NCI-H1105 treated with DMSO at 0.1 percent for 48 hours (cell line): ENCODE measurements around the gene LAMA4.
"Not testable (repeated sequence)": the region's sequence is repeated elsewhere in the genome, so short reads cannot be mapped to it uniquely, and the experiment has no call there.

Source experiments
- DNase-seq: peaks from one replicate; lab custom pipeline; 2025; lab: John Stamatoyannopoulos, UW

Gene LAMA4

DNA sequence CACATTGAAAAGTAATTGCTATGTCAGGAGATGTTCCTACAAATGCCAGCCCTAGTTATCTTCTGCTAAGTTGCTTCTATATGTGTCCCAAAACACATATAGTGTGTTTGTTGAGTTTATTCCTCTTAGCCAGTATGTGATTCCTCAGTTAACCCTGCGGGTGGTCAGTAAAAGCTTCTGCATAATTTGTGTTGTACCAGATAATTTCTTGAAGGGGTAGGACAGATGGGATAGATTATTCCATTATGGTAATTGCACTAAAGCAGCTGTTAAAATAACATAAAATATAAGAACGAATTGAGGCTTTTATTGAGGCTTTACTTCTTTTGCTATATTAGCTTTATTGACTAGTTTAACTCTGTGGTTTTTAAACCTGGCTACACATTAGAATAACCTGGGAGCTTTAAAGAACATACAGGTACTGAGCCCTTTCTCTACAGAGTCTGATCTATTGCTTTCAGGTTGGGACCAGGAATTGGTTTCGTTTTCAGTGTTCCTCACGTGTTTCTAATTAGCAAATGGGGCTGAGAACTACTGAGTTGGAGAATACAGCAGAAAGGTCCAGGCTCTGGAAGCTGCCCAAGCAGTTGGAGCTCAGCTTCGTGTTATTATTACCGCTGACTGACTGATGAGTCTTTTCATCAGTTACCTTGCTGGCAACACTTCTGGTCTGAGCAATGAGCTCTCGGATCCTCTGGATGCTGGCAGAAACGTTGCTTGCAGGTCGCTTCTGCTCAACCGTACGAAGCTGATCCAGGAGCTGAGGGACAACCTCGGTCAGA is 110.0 kb downstream of the LAMA4 start:
- no peak for DNase-seq

DNA sequence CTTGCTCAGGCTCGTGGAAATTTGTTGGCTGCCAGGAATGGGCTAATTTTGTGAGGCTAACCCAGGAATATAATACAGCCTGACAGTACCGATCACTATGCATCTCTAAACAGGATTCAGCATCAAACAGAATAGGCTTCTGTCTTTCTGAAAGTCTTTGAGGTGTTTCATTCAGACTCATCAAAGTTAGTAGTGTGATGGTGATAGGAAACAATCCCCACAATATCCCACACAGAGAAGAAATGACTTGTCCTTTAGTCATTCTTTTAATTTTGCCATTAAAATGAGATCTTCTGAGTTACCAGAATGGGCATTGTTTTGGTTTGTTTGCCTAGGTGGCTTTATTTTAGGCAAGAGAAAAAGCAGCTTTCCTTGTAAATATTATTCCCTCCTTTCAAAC is 112.7 kb downstream of the LAMA4 start:
- DNase-seq = no peak

DNA sequence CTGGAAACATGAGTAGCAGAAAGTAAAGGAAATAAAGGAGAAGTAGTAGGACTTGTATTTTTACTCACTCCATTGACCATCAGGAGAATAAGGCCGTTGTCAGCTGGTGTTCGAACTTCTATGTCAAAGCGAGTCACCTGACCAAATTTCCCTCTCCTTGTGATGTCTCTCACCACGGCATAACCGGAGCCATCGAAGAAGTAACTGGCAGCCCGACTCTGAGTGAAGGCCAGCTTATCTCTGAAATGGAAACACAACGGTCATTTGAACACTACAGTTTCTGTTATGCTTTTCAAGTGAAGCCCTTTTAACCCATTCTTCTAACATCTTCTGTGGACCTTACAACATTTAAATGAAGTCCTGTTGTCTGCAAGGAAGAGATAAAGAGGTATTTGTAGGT is 115.3 kb downstream of the LAMA4 start:
- DNase-seq = no peak

- no peak for DNase-seq
Observed at GRCh38 chr6:112130878-112131277, 123.5 kb downstream of the LAMA4 start.

DNA sequence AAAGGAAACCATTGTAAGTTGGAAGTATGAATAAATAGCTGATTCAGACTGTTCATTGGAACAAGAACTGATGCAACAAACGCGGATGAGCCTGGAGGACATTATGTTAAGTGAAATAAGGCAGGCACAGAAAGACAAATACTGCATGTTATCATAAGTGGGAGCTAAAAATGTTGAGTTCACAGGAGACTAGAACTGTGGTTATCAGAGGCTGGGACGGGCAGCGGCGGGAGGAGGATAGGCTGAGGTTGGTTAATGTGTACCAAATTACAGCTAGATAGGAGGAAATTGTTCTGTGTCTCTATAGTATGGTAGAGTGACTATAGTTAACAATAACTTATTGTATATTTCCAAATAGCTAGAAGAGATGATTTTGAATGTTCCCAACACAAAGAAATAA is 126.2 kb downstream of the LAMA4 start:
- DNase-seq = no peak

- DNase-seq = no peak
Observed at GRCh38 chr6:112123982-112124381, 130.4 kb downstream of the LAMA4 start.

- no peak for DNase-seq
Observed at GRCh38 chr6:112122756-112123155, 131.6 kb downstream of the LAMA4 start.

DNA sequence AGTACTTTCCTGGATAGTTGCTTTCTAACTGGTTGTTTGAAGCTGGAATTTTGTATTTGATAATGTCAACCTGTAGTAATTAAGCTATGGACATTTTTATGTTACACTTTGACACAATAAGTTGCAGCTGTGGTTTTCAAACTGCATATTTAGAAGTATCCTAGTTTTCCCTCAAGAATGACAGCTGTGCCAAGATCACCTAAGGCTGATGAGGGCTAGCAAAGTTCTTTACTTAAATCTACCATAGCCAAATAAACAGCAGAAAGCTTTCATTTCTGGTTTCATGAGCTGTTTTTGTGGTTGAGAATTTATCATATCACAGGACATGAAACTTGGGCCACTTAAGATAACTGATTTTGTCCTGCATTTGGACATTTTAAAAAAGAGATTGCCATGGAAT is 136.3 kb downstream of the LAMA4 start:
- DNase-seq = no peak

DNA sequence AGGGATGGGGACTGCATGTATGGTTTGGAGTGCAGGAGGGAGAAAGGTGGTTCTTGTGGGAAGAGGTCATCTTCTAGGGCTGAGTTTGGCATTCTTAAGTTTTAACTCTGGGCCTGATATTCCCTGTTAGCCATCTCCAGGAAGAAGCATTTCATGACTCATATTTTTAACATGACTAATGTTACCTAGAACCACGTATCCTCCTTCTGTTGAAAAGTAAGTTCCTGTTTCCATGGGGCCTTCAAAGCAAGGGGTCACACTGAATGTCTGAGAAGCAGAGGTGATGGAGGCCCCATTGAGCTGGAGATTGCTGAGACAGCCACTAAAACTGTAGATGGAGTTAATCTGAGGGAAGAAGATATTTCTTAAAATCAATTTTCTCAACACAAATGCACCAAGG is 136.8 kb downstream of the LAMA4 start:
- DNase-seq = no peak

- no peak for DNase-seq
Observed at GRCh38 chr6:112116221-112116620, 138.1 kb downstream of the LAMA4 start.

DNA sequence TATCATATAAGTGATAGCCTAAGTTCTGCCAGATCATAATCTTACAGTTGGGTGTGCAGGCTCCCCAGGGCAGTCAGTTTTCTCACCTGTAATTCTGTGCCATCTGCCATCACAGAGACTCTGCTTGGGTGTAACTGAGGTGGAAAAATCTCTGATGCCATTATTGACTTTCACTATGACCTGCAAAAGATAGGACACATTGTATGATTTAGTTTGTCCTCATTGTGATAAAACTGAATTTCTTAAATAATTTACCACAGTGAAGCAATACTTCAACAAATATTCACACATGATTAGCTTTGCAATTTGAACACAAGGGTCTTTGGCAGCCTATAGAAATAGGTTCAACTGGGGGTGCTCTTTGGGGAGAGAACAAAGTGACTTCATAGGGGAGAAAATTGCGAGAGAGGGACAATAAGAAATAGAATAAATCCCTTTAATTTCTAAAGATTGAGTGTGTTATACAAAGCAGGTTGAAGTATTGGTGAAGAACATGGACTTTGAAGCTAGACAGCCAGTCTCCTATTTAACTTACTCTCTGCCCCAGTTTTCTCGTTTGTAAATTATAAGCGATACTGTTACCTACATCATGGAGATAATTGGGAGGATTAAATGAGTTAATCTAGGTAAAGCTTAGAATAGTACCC is 139.7 kb downstream of the LAMA4 start:
- no peak for DNase-seq

DNA sequence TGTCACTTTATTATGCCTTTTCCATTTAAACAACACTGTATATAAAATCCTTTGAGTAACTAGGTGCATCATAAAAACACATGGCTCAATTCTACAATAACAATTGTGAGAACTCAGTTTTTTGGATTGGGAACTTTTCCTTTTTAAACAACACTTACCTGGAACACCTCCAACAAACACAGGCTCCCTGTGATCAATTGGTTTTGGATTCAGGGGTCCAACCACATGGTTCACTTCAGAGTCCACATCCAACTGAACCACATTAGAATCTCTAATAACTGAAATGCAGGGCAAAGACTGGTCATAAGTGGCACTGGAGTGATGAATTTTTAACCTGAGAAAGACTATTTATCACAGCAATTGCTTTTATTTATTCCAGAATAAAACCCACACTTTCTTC is 140.4 kb downstream of the LAMA4 start:
- no peak for DNase-seq

- DNase-seq = no peak
Observed at GRCh38 chr6:112113431-112113830, 140.9 kb downstream of the LAMA4 start.

GRCh38 chr6:112109262-112109661 is 145.1 kb downstream of the LAMA4 start:
- no peak for DNase-seq

DNA sequence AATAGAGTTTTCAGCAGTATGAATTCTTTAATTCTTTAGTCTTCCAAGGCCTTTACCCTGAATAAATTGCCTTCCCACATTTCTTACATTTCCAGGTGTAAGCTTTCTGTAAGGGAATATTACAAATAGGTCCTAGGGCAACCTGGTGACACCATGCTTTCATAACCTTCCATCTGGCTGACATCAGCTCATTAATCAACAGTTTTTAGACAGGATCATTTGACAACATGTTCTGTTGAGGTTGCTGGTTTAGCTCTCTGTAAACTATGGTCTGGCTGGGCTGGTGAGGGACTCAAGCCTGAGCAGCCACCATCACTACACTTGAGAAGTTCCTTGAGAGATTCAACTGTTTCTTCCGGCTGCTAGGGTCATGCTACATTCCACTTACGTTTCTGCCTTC is 147.8 kb downstream of the LAMA4 start:
- no peak for DNase-seq

- DNase-seq = not testable (repeated sequence)
Observed at GRCh38 chr6:112106026-112106425, 148.3 kb downstream of the LAMA4 start.

DNA sequence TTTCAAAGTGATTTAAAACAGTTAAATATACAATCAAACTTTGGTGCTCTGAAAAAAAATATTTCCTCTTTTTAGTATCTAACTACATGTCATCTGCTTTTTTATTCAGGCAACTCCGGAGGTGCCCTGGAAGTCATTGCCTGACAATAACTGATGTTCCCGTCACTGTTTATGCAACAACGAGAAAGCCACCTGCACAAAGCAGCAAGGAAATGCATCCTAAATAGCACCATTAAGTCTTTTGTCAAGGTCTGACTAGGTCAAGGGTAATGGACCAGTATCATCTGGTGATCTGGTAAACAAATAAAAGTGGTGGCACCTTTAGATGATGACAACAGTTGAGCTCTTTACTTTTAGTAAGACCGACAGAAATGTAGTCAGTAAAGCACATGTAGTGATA is 153.8 kb downstream of the LAMA4 start:
- DNase-seq = no peak

DNA sequence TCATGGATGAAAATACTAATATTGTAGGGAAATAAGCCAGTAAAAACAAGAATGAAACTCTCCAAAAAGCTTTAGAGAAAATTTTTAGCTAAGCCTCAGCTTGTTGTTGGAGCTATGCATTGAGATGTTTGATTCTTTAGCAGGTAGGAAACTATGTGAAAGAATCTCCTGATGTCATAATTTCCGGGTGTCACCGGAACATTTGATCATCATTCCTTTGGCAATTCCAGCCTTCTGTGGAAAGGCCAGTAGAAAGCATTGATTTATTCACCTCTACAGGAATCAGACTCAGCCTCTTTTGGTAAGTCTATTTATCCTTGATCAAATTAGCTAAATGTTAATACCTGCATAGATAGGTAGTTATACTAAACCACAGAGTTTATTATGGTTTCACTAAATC is 157.5 kb downstream of the LAMA4 start:
- DNase-seq = no peak

DNA sequence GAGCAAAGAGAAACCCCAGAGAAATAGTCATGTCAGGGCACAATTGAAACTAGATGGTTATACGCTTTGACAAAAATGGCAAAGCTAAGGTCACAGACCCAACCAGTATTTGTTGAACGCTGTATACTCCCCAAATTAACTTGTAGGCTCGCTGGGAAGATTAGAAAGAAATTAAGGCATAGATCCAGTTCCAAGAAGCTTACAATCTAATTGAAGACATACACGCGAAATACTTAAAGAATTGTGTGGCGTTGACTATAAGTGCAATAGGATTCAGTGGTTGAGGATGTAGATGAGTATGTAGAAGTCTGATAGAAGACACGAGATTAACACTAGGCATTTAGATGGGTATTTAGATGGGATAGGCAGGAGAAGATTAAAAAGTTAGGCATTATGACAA is 166.5 kb downstream of the LAMA4 start:
- DNase-seq = no peak

DNA sequence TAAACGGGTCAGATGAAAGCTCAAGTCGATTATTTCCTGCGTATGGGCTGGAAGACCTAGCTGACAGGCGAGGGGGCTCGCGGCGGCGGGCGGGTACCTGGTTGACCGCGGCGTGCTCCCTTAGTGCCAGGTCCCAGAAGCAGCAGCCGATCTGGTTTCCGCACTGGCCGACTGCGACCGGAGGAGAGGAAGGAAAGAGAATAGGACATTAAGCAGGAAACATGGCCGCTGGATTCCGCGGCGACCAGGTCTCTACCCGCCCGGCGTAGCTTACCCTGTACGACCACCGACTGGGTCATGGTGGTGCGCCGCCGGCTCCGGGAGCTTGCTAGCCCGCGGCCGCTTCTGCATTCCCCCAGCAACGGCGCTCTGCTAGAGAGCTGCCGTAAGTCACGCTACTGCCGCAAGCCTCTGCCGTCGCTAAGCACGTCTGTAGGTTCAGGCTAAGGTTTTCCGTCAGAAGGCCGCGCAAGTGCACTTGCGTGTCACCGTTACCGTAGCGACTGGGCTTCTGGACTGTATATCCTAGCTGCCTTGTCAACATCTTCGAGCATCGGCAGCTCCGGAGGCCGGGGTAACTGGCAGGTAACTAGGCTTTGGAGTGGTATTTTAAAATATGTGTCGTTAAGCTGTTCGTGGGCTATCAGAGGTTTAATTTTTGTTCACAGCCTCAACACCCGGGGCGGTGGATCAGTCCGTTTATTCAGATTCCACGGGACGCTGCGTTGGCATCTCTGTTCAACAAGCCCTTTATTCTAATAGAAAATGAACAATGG is 167.0 kb downstream of the LAMA4 start, which contains the start of the genes FAM229B and TUBE1:
FAM229B (plus strand) TSS at position 456 of the 776 bp plus-strand sequence. CDS start 11,693 bp downstream, outside the sequence.
TUBE1 (minus strand) TSS at position 347 of the 776 bp plus-strand sequence; CDS start at position 299, 48 bp downstream.
- peak; percentile 98 for DNase-seq

DNA sequence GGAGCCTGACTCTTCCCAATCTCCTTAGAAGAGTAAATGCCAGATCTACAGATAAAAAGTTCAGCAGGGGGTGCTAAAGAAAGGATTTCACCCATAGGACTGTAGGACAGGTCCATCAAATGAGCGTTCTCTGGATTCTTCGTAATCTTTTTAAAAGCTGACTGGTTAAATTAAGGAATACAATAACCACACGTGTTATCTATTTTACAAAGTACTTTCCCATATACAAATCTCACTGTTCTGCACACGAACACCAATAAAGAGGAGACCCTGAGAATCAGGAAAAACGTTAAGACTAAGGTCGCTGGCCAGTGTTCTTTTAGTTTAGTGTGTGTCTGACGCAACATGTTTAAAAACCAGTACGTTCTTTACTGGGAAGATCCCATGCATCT is 167.6 kb downstream of the LAMA4 start:
- peak; percentile 53 for DNase-seq

- DNase-seq = no peak
Observed at GRCh38 chr6:112085286-112086065, 168.9 kb downstream of the LAMA4 start.
